Muscle of back (tissue), 11 donors: ENCODE data around the gene UBXN11. TPM values are rescaled to one million over a fixed set of nuclear protein-coding genes. Genes with fewer than 3 reads are reported as not detected.

ENCODE experiments used
- DNase-seq, 3 donors: peaks; one replicate each; pipeline versions ENCODE4 v3.0.0 to v3.0.0-alpha.2; 2013
- polyA plus RNA-seq, 10 donors: library from polyadenylated mRNA; unstranded; fragments of 120-200 nt; gene quantifications; one replicate each; pipeline ENCODE4 v1.2.1, GENCODE V29; 2013; ENCODE audit not compliant: insufficient read length in 10 of 10

The UBXN11 gene
- polyA plus RNA-seq, 10 donors, result 5.2 to 13.8 (median 8.0) TPM

DNA sequence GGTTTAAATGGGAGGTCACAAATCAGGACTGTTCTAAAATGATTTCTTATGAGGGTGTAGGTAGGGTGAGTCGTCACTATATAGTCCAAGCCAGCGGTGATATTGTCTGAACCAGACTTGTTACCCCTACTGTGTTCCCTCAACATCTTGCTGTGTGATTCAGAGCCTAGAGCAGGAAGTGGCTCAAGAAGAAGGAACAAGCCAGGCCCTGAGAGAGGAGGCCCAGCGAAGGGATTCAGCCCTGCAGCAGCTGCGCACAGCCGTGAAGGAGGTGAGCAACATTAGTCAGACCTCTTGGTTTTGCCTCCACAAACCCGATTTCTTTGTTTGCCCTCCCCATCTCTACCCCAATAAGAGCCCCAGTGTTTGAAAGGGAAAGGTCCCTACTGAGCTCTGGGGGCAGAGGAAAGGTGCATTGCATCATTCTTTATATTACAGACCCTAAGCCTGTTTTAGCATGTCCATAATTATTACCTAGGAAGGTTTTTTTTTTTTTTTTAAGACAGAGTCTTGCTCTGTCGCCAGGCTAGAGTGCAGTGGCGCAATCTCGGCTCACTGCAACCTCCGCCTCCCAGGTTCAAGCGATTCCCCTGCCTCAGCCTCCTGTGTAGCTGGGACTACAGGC, 31.5 kb downstream of the UBXN11 start:
- DNase-seq, result no peak

DNA sequence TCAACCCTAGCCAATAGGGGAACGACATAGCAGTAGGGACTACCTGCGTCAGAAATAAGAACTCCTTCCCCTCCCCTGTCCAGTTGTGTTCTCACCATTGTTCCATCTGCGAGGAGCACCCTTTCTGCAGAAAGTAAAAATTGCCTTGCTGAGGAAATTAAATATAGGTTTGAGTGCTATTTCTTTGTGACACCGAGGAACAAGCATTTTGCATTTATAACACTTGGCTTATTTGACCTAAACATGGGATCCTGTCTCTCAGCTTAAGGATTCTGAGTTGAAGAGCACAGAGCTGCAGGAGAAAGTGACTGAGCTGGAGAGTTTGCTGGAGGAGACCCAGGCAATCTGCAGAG, 37.3 kb downstream of the UBXN11 start:
- no peak for DNase-seq

DNA sequence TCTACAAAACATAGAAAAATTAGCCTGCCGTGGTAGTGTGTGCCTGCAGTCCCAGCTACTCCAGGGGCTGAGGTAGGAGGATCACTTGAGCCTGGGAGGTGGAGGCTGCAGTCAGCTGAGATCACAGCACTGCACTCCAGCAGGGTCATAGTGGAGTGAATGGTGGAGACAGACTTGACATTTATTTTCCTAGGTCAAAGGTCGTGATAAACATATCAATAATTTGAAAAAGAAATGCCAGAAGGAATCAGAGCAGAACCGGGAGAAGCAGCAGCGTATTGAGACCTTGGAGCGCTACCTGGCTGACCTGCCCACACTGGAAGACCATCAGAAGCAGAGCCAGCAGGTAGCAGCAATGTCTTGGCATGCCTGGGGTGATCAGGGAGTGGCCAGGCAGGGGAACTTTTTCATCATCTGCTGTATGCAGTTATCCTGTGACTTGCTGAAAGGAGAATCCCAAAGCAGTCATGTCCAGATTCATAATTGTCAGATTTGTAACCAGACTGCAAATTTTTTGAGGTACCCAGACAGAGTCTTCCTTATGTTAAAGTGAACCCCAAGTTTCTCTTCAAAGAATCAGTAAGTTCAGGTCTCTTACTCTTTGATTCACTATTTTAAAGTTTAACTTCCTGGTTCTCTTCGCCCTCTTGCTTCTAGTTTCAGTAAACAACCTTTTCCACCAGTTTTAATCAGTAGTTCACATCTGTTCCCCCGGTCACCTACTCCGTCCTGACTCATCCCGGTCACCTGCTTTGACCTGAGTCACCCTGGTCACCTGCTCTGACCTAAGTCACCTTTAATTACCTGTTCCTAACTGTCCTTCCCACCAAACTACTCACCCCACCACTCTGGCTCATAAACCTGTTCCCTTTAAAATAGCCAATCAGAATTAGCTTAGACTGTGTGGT, 37.9 kb downstream of the UBXN11 start:
- DNase-seq, result no peak

DNA sequence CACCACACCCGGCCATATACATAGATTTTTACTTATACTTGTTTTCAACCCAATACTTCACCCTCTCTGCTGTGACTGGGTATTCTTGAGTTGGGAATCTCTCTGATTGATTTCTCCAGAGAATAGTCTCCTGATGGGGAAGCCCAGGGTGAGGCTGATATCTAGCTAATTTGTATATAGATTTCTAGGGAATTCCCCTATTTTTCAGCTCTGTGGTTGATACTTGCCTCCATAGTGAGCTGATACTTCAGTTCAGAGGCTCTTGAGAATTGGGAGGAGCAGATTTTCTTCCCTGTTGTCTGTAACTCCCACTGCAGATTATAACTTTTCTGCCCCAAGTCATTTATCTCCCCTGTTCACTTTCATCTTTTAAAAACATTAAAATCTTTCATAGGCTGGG, 41.0 kb downstream of the UBXN11 start:
- no peak for DNase-seq

DNA sequence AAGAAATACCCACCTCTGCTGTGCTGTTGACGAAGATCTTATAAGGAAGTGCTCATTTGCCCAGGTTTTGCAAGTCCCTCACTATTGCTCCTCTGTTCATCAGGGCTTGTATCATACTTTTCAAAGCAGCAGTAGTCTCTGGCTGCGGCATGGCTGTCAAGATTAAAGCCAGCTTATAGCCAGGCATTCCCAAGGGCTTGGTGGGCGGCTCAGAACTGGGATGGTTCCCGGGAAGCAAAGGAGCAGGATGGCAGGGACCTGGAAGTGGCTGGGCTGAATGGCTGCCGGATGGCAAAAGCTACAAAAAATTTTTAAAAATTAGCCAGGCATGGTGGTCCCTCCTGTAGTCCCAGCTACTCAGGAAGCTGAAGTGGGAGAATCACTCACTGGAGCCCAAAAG, 43.2 kb downstream of the UBXN11 start:
- no peak for DNase-seq

DNA sequence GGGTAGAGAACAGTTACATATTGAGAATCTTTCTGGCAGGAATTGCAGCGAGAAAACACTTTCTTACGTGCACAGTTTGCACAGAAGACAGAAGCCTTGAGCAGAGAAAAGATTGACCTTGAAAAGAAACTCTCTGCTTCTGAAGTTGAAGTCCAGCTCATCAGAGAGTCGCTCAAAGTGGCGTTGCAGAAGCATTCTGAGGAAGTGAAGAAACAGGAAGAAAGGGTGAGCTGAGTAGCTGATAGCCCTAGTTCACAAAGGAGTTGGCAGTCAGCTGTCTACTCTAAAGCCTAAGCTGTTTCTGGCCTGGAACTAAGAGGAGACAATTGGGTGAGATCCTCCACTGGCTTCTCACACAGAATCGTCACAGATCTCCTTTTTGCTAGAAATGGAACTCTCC, 46.9 kb downstream of the UBXN11 start:
- DNase-seq, result no peak

DNA sequence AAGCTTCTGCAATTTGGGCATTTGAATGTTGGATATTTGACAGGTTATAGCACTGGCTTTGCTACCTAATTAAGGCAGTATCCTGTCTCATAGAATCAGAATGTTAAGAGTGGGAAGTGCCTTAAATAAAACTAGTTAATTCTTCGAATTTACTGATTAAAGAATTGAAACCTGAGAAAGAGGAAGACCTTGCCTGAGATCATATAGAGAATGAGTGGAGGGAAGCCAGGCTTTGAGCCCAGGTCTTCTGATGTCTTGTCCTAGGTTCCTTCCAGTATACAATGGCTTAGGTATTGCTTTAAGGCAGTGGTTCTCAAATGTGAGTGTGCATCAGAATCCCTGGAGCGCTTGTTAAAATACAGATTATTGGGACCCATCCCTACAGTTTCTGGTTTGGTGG, 47.4 kb downstream of the UBXN11 start:
- DNase-seq, result no peak

DNA sequence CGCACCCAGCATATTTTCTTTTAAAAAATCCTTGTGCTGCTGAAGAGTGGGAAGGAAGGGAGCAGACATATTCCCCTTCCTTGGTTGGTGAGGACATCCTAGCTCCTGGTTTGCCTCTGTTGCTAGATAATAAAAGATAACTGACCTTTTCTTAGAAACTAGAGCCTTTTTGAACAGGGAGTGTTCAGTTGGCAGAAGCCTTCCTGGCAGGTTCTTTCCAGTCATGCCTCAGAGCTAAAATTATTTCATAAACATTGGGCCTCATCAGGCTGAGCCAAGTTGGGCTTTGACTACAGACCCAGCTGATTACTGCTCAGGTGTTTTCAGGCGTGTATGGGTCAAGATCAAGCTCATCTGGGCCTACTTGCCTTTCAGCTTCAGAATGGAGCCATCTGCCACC, 49.2 kb downstream of the UBXN11 start:
- no peak for DNase-seq

DNA sequence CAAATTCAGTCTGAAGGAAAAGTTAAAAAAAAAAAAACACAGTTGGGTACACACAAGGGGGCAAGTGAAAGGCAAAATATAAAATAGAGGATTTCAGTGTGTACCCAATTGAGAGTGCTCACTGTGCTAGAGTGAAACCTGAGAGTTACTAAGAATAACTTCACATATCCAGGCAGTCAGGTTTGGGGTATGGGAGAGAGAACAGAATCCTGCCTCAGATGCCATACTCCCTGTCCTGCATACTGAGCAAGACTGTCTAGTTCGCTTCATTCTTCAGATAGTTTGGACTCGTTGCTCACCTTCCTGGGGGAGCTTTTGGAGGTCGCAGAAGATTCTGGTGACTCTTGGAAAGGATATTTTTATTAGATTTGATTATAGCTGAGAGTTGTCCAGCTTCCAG, 52.0 kb downstream of the UBXN11 start:
- DNase-seq, result no peak

DNA sequence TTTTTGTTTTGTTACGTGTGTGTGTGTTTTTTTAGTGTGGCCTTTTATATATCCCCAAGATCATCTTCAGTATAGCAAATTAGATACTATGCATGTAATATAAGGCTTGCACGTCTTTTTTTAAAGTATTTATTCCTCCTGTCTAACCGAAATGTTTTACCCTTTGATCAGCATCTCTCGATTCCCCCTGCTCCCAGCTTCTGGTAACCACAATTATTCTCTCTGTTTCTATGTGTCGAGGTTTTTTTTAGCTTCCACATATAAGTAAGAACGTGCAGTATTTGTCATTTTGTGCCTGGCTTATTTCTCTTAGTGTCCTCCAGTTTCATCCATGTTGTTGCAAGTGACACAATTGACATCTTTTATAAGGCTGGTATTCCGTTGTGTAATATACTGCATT, 53.7 kb downstream of the UBXN11 start:
- no peak for DNase-seq

DNA sequence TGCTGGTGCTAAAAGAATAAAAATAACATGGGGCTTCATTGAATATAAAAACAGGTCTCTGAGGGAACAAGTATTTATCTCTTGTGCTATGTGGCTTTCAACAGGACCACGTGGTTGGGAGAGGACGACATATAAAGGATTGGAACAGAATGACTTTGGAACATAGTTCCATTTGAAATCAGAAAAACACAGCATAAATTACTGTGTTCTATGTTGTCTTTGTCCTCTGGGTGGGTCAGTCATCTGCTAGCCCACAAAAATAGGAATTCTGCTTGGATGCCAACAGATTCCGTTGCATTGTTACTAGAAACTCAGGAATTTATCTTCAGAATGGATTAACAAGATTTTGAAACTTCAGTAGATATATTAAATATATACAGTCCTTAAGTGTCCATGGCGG, 66.5 kb downstream of the UBXN11 start:
- DNase-seq, result no peak

DNA sequence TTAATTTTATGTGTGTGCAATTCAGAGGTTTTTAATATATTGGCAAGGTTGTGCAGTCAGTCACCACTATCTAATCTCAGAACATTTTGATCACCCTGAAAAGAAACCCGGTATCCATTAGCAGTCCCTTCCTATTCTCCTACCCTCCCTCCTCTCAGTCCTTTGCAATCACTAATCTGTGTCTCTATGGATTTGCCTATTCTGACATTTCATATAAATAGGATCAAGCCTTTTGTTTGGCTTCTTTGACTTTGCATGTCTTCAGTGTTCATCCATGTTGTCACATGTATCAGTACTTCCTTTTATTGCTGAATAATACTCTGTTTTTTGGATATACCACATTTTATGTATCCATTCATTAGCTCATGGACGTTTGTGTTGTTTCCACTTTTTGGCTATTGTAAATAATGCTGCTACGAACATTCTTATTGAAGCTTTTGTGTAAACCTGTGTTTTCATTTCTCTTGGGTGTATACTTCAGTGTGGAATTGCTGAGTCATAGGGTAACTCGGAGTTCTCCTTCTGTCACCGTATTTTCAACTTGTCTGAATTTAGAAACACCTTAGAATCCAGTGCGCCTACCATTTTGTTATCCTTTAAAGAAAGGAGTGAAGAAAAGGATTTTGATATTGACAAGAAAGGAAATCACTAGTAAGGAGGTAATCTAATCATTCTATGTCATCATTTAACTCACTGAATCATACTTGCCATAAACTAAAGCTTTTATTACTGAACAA, 69.0 kb downstream of the UBXN11 start:
- DNase-seq, result no peak

DNA sequence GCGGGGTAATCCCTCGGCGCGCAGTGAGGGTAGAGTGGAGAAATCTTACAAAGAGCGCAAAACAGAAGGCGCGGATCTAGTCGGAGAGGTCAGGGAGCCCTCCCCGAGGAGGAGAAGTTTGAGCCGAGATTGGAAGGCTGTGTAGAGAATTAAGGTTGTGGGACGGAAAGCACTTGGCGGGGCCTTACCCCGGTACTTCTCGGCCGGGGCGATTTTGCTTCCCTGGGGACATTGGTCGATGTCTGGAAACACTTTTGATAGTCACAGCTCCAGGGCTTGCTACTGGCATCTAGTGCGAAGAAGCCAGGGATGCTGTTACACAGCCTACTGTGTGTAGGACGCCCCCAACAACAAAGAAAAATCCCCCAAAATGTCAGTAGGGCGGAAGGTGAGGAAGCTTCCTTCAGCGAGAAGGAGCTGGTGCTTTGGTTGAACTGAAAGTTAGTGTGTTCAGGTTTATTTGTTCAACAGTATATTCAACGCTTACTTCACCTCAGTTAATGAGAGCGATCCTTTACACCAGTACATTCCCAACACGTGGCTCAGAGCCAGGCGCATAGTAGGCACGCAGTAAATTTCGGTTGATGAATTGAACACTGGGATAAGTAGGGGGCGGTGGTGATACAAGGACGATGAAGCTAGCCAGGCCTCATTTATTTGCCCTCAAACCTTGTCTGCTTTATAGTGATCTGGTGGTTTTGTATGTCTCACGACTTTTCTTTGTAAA, 71.6 kb downstream of the UBXN11 start:
- DNase-seq, result peak in 1 of 3 donors; percentile 23

DNA sequence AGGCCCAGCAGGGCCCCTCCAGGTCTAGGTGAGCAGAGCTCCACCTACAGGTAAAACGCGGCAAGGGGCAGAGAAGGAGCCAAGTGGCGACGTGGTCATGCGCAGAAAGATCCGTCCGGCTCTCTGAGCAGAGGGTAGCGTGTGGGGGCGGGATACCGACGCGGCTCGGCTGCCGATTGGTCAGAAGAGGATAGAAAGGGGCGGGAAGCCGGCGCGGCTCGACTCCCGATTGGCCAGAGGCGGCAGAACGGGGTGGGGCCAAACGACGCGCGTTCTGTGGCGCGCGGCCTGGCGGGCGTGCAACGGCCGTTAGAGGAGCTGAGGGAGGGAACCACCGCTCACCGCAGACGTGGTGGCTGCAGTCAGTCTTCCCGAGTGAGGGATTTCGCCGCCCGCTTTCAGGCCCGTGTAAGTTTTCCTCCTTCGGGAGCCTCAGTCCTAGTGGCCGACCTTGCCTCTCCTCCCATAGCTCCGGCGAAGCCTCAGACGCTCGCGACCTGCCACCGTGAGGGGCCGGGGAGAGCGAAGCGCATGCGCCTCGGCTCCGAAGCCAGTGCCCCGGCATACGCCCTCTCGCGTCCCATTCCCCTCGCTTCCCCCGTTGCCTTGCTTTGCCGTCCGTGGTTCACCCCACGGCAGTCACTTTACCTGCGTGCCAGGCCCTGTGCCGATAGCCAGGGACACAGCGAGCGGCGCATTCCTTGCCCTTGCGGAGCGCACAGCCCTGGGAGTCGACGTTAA, 72.4 kb downstream of the UBXN11 start, which contains the start of gene CEP85:
CEP85 (plus strand) TSS at position 298 of the 741 bp plus-strand sequence. CDS start 5,584 bp downstream, outside the sequence.
- DNase-seq, result peak; percentile 96 to 99 (median 97)

Other genes with a start within 250 kb of the UBXN11 start
- gene TRIM63, start 239.0 kb downstream of the UBXN11 start, polyA plus RNA-seq, result 10 to 100 TPM; 23.1 to 48.6 (median 36.4) TPM
- gene PDIK1L, start 194.8 kb downstream of the UBXN11 start, polyA plus RNA-seq, result 1 to 10 TPM; 5.9 to 8.8 (median 6.8) TPM
- gene FAM110D, start 147.6 kb downstream of the UBXN11 start, polyA plus RNA-seq, result 1 to 10 TPM in 1 of 10 donors, under 1 TPM in 9; 0.47 to 1.4 (median 0.75) TPM
- not detected for gene C1orf232, start 137.7 kb downstream of the UBXN11 start, polyA plus RNA-seq
- gene ZNF593, start 136.7 kb downstream of the UBXN11 start, polyA plus RNA-seq, result 10 to 100 TPM; 10.3 to 21.7 (median 16.6) TPM
- gene ZNF593OS, start 134.8 kb downstream of the UBXN11 start, polyA plus RNA-seq, result 1 to 10 TPM in 8 of 10 donors, under 1 TPM in 2; 0.60 to 2.1 (median 1.4) TPM
- gene CNKSR1, start 129.1 kb downstream of the UBXN11 start, polyA plus RNA-seq, result 1 to 10 TPM in 9 of 10 donors, under 1 TPM in 1; 0.97 to 3.9 (median 2.1) TPM
- not detected for gene CATSPER4, start 116.0 kb downstream of the UBXN11 start, polyA plus RNA-seq
- gene CEP85, start 72.4 kb downstream of the UBXN11 start, polyA plus RNA-seq, result 10 to 100 TPM; 17.4 to 28.2 (median 22.9) TPM
- gene SH3BGRL3, start 26.6 kb downstream of the UBXN11 start, polyA plus RNA-seq, result 10 to 100 TPM; 46.1 to 79.3 (median 64.6) TPM
- 10 to 100 TPM in 2 of 10 donors, 1 to 10 TPM in 6, under 1 TPM in 2; 0.66 to 43.2 (median 2.4) TPM for gene CD52, start 11.3 kb upstream of the UBXN11 start, polyA plus RNA-seq
- 1 to 10 TPM in 2 of 10 donors, under 1 TPM in 2, not detected in 6; 0.05 to 2.8 (median 1.2) TPM for gene CRYBG2, start 47.5 kb upstream of the UBXN11 start, polyA plus RNA-seq
- gene ZNF683, start 66.1 kb upstream of the UBXN11 start, polyA plus RNA-seq, result not detected
- under 1 TPM in 5 of 10 donors, not detected in 5; 0.03 to 0.18 (median 0.06) TPM for gene LIN28A, start 104.2 kb upstream of the UBXN11 start, polyA plus RNA-seq
- 10 to 100 TPM; 18.0 to 25.1 (median 20.2) TPM for gene DHDDS, start 125.7 kb upstream of the UBXN11 start, polyA plus RNA-seq
- gene HMGN2, start 165.8 kb upstream of the UBXN11 start, polyA plus RNA-seq, result 100 to 1,000 TPM; 552 to 838 (median 657) TPM
- 1 to 10 TPM; 4.7 to 8.3 (median 7.1) TPM for gene RPS6KA1, start 223.1 kb upstream of the UBXN11 start, polyA plus RNA-seq